Measurements from ENCODE around the gene GRM7. TPM values are rescaled to one million over a fixed set of nuclear protein-coding genes. Genes with fewer than 3 reads are reported as not detected.

GRM7 gene
- total RNA-seq, 3 donors from 2014 or later: not detected

DNA sequence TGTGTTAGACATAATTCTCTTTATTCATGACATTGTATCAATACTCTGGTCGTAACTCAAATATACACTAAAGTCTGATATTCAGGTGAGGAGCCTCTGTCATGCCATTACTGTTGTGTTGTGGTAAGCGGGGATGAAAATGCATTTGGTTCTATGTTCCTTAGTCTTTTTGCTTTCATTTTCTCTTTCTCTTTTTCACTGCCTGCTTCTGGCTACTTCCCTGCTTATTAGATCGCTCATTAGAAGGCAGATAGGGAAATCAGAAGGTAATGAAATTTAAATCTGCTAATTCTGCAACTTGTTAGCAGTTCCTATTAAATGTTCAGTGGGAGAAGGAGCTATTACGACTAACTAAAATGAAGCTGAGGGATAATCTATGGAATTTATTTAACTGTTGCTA is 345.0 kb downstream of the GRM7 start:
- H3K4me1 Mint-ChIP-seq (ENCODE audit: low read depth): peaks cover 2% of the 10 kb centered on the region
- DNase-seq (no peak), ATAC-seq (no peak)
- H3K36me3 Mint-ChIP-seq (ENCODE audit: insufficient read depth): no peaks in the 10 kb centered on the region
- H3K9me3 Mint-ChIP-seq: no peaks in the 10 kb centered on the region
- H3K27me3 Mint-ChIP-seq (ENCODE audit: low read depth): no peaks in the 10 kb centered on the region
- H3K4me3 Mint-ChIP-seq: peak overlapping the region; percentile 39

DNA sequence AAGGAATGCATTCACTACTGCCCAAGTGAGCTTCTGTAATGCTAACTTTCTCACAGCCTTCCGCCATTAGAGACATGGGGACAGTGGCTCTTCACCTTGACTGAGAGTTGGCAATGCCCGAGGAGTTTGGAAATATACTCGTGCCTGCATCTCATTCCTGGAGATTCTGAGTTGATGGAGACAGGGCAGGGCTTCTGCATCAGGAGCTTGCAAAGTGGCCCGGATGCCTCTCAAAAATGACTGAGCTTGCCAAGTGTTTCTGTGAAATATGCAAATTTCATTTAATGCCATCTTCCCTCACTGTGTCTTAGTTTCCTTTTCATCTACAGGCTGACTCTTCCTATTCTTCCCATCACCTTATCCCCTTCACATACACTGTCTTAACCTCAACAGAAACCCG is 346.2 kb downstream of the GRM7 start:
- Mint-ChIP-seq H3K4me3 (no peak overlapping the region), H3K4me1 (ENCODE audit: low read depth) (peaks cover 2% of the 10 kb centered on the region), H3K36me3 (ENCODE audit: insufficient read depth) (no peaks in the 10 kb centered on the region), H3K9me3 (no peaks in the 10 kb centered on the region), H3K27me3 (ENCODE audit: low read depth) (no peaks in the 10 kb centered on the region)
- ATAC-seq (no peak), DNase-seq (no peak)

DNA sequence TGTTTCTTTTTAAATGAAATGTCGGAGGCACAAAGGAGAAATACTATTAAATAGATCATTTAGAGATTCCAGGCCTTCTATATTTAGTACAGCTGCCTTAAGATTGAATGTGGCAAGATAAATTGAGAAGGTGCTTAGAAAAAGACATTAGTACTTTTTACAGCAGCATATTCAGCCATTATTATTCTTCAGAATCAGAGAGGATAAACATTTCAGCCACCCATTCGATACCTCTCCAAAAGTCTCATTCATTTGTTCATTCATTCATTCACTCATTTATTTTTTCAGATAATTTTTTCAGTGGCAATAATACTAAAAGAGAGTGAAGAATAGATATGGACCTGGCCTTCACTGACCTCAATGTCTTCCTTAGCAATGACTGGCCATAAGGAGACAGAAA is 347.0 kb downstream of the GRM7 start:
- no peaks in the 10 kb centered on the region for H3K27me3 Mint-ChIP-seq (ENCODE audit: low read depth)
- no peaks in the 10 kb centered on the region for H3K9me3 Mint-ChIP-seq
- ATAC-seq (no peak), DNase-seq (no peak)
- H3K36me3 Mint-ChIP-seq (ENCODE audit: insufficient read depth): no peaks in the 10 kb centered on the region
- H3K4me3 Mint-ChIP-seq: no peak overlapping the region
- H3K4me1 Mint-ChIP-seq (ENCODE audit: low read depth): peaks cover 2% of the 10 kb centered on the region

GRCh38 chr3:7209098-7209497 is 348.2 kb downstream of the GRM7 start:
- DNase-seq (no peak), ATAC-seq (peak in 1 of 2 donors; percentile 35)
- Mint-ChIP-seq H3K4me3 (no peak overlapping the region), H3K36me3 (ENCODE audit: insufficient read depth) (no peaks in the 10 kb centered on the region), H3K27me3 (ENCODE audit: low read depth) (no peaks in the 10 kb centered on the region), H3K4me1 (ENCODE audit: low read depth) (peaks cover 2% of the 10 kb centered on the region), H3K9me3 (no peaks in the 10 kb centered on the region)

DNA sequence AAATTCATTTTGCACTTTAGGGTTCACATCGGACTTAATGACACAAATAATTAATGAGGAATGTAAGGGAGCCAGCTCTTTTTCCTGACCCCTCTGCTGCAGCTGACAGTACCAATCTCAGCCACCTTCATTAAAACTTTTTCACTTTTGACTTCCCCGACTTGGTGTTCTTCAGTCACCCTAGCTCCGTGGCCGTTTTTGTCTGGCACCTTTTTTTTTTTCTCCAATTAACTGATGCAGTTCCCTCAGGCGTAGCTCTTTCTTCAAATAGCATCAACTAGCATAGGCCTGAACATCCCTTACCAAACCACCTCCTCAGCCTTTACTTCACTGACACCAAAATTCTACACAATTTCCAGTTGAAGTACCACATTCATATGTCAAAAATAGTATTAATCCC is 350.8 kb downstream of the GRM7 start:
- Mint-ChIP-seq H3K36me3 (ENCODE audit: insufficient read depth) (no peaks in the 10 kb centered on the region), H3K4me3 (no peak overlapping the region), H3K4me1 (ENCODE audit: low read depth) (no peaks in the 10 kb centered on the region), H3K27me3 (ENCODE audit: low read depth) (no peaks in the 10 kb centered on the region), H3K9me3 (no peaks in the 10 kb centered on the region)
- no peak for DNase-seq
- ATAC-seq: no peak

GRCh38 chr3:7215706-7216105 is 354.8 kb downstream of the GRM7 start:
- no peak overlapping the region for H3K4me3 Mint-ChIP-seq
- H3K27me3 Mint-ChIP-seq (ENCODE audit: low read depth): no peaks in the 10 kb centered on the region
- DNase-seq: no peak
- H3K9me3 Mint-ChIP-seq: no peaks in the 10 kb centered on the region
- no peaks in the 10 kb centered on the region for H3K36me3 Mint-ChIP-seq (ENCODE audit: insufficient read depth)
- ATAC-seq: no peak
- no peaks in the 10 kb centered on the region for H3K4me1 Mint-ChIP-seq (ENCODE audit: low read depth)

- Mint-ChIP-seq H3K36me3 (ENCODE audit: insufficient read depth) (no peaks in the 10 kb centered on the region), H3K4me1 (ENCODE audit: low read depth) (no peaks in the 10 kb centered on the region), H3K27me3 (ENCODE audit: low read depth) (no peaks in the 10 kb centered on the region), H3K9me3 (peaks cover 7% of the 10 kb centered on the region), H3K4me3 (no peak overlapping the region)
- ATAC-seq (no peak), DNase-seq (no peak)
Observed at GRCh38 chr3:7226393-7226792, 365.5 kb downstream of the GRM7 start.

GRCh38 chr3:7238565-7239295 is 377.8 kb downstream of the GRM7 start:
- H3K27me3 Mint-ChIP-seq (ENCODE audit: low read depth): no peaks in the 10 kb centered on the region
- ATAC-seq (no peak), DNase-seq (no peak)
- no peaks in the 10 kb centered on the region for H3K36me3 Mint-ChIP-seq (ENCODE audit: insufficient read depth)
- H3K4me1 Mint-ChIP-seq (ENCODE audit: low read depth): no peaks in the 10 kb centered on the region
- H3K9me3 Mint-ChIP-seq: peaks cover 20% of the 10 kb centered on the region
- H3K4me3 Mint-ChIP-seq: no peak overlapping the region

DNA sequence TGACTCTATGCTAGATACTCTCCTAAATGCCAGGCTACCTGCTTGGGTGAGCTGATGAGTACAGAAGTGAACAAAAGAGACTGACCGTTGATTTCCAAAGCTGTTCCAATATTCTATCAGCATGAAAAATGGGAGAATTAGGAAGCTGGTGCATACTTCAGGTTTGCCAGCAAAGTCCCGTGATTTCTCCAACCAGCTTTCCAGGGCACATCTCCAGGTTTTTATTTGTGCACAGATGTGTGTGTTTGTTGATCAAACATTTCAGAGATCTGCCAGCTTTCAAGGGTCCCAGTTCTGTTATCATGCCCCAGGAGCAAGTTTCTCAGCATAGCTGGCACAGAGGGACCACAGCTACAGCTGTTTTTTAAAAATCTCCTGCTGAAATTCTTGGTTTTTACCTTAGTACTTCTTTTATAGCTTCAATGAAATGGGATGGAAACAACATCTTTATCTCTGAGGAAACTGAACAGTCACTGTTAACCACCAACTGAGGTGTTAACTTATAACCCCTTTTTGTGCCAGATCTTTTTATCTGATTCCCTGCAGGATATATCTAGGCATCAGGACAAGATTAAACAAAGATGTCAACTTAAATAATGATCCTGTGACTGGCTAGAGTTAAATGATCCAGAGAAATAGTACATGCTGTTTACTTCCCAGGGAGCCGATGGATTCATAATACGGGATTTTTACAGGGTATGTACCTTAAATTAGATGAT is 380.8 kb downstream of the GRM7 start:
- ATAC-seq (no peak), DNase-seq (no peak)
- no peaks in the 10 kb centered on the region for H3K27me3 Mint-ChIP-seq (ENCODE audit: low read depth)
- no peak overlapping the region for H3K4me3 Mint-ChIP-seq
- H3K9me3 Mint-ChIP-seq: peaks cover 14% of the 10 kb centered on the region
- no peaks in the 10 kb centered on the region for H3K36me3 Mint-ChIP-seq (ENCODE audit: insufficient read depth)
- no peaks in the 10 kb centered on the region for H3K4me1 Mint-ChIP-seq (ENCODE audit: low read depth)

- Mint-ChIP-seq H3K27me3 (ENCODE audit: low read depth) (no peaks in the 10 kb centered on the region), H3K4me3 (no peak overlapping the region), H3K4me1 (ENCODE audit: low read depth) (no peaks in the 10 kb centered on the region), H3K9me3 (peaks cover 14% of the 10 kb centered on the region), H3K36me3 (ENCODE audit: insufficient read depth) (no peaks in the 10 kb centered on the region)
- ATAC-seq (no peak), DNase-seq (no peak)
Observed at GRCh38 chr3:7242303-7242635, 381.4 kb downstream of the GRM7 start.

- Mint-ChIP-seq H3K36me3 (ENCODE audit: insufficient read depth) (no peaks in the 10 kb centered on the region), H3K4me3 (no peak overlapping the region), H3K9me3 (peaks cover 4% of the 10 kb centered on the region), H3K27me3 (ENCODE audit: low read depth) (no peaks in the 10 kb centered on the region), H3K4me1 (ENCODE audit: low read depth) (no peaks in the 10 kb centered on the region)
- DNase-seq (no peak), ATAC-seq (no peak)
Observed at GRCh38 chr3:7249493-7250076, 388.7 kb downstream of the GRM7 start.

GRCh38 chr3:7254251-7254650 is 393.3 kb downstream of the GRM7 start:
- no peaks in the 10 kb centered on the region for H3K9me3 Mint-ChIP-seq
- no peaks in the 10 kb centered on the region for H3K36me3 Mint-ChIP-seq (ENCODE audit: insufficient read depth)
- no peaks in the 10 kb centered on the region for H3K4me1 Mint-ChIP-seq (ENCODE audit: low read depth)
- no peaks in the 10 kb centered on the region for H3K27me3 Mint-ChIP-seq (ENCODE audit: low read depth)
- ATAC-seq: no peak
- no peak for DNase-seq
- no peak overlapping the region for H3K4me3 Mint-ChIP-seq

GRCh38 chr3:7260975-7261374 is 400.1 kb downstream of the GRM7 start:
- Mint-ChIP-seq H3K9me3 (peaks cover 4% of the 10 kb centered on the region), H3K36me3 (ENCODE audit: insufficient read depth) (no peaks in the 10 kb centered on the region), H3K4me1 (ENCODE audit: low read depth) (no peaks in the 10 kb centered on the region), H3K27me3 (ENCODE audit: low read depth) (no peaks in the 10 kb centered on the region), H3K4me3 (no peak overlapping the region)
- no peak for DNase-seq
- no peak for ATAC-seq

GRCh38 chr3:7263347-7264195 is 402.7 kb downstream of the GRM7 start:
- peaks cover 4% of the 10 kb centered on the region for H3K9me3 Mint-ChIP-seq
- no peak for ATAC-seq
- H3K4me1 Mint-ChIP-seq (ENCODE audit: low read depth): no peaks in the 10 kb centered on the region
- no peaks in the 10 kb centered on the region for H3K36me3 Mint-ChIP-seq (ENCODE audit: insufficient read depth)
- no peak overlapping the region for H3K4me3 Mint-ChIP-seq
- H3K27me3 Mint-ChIP-seq (ENCODE audit: low read depth): no peaks in the 10 kb centered on the region
- no peak for DNase-seq

All from activated T-cell treated with anti-CD3 and anti-CD28 coated beads, Interleukin-2, amount 50 U/mL, for 4 hours (primary cell).